Endothelial cell of umbilical vein (primary cell): ENCODE data around the gene COPS9. TPM values are rescaled to one million over a fixed set of nuclear protein-coding genes. Genes with fewer than 3 reads are reported as not detected.

ENCODE experiments used
- BruUV-seq: library from RNA; stranded (reverse); fragments of 400-500 nt; replicated peaks from 2 replicates; lab custom pipeline; 2021; lab: Mats Ljungman, UMichigan
- CTCF ChIA-PET: fragments of 300-600, 350-600 bp; sonication (Branson Sonifier 250); formaldehyde crosslinking; loops from one replicate; lab custom pipeline; 2021; ENCODE audit warnings: antibody characterized with exemption, inconsistent platforms; lab: Charles Lee
- POLR2A ChIA-PET: fragments of 300-600, 350-600 bp; sonication (Branson Sonifier 250); formaldehyde crosslinking; loops from one replicate; lab custom pipeline; 2021; ENCODE audit warnings: antibody characterized with exemption, inconsistent platforms; lab: Charles Lee
- DNase-seq: peaks from one replicate; pipeline ENCODE4 v3.0.0-alpha.2; 2011; ENCODE audit warnings: low read depth, low spot score
- FAIRE-seq: peaks from 2 replicates; lab custom pipeline; 2011; peaks lifted over from hg19 to GRCh38; lab: Jason Lieb, UNC
- H2AFZ ChIP-seq: 2 replicates; pipeline ENCODE4 v1.6.0; 2012; ENCODE audit warnings: low read depth, low read length, control low read depth, inconsistent platforms
- H3K27ac ChIP-seq: 2 replicates; pipeline ENCODE4 v1.5.1; 2011; ENCODE audit warnings: low read depth, mild to moderate bottlenecking, control low read depth, low read length, moderate library complexity; ENCODE audit not compliant: insufficient read depth
- H3K27me3 ChIP-seq, 2 experiments: 2 replicates each; pipeline versions ENCODE4 v1.6.0 to v1.6.1; 2011; ENCODE audit warnings: low read length in 2 of 2, mixed read lengths in 1 of 2; ENCODE audit not compliant: control insufficient read depth in 2 of 2, insufficient read depth in 2 of 2
- H3K36me3 ChIP-seq, 2 experiments: 2 replicates in 1 of 2; 3 replicates in 1 of 2; pipeline ENCODE4 v1.5.1; 2011; ENCODE audit warnings: low read length in 2 of 2, mild to moderate bottlenecking in 1 of 2, moderate library complexity in 1 of 2; ENCODE audit not compliant: control insufficient read depth in 2 of 2, insufficient read depth in 2 of 2; ENCODE audit errors: extremely low read depth in 1 of 2
- H3K4me1 ChIP-seq: 3 replicates; pipeline ENCODE4 v1.5.1; 2011; ENCODE audit warnings: mild to moderate bottlenecking, low read length; ENCODE audit not compliant: control insufficient read depth, insufficient read depth; ENCODE audit errors: extremely low read depth
- H3K4me2 ChIP-seq: 2 replicates; pipeline ENCODE4 v1.6.1; 2011; ENCODE audit warnings: low read length, control low read depth, mixed read lengths; ENCODE audit not compliant: insufficient read depth
- H3K4me3 ChIP-seq, 3 experiments: fragments of 200-600 bp in 1 of 3; sonication (generic), shearing (Covaris generic) in 1 of 3; replicated peaks in 1 of 3; 2 replicates each; pipeline ENCODE4 v1.5.1; 2011 to 2016; ENCODE audit warnings: control low read depth in 3 of 3, low read length in 3 of 3, mild to moderate bottlenecking in 2 of 3, inconsistent platforms in 1 of 3, low read depth in 1 of 3, moderate library complexity in 1 of 3; ENCODE audit not compliant: insufficient read depth in 1 of 3
- H3K79me2 ChIP-seq: 2 replicates; pipeline ENCODE4 v1.6.0; 2012; ENCODE audit warnings: low read length, inconsistent platforms; ENCODE audit not compliant: control insufficient read depth, insufficient read depth
- H3K9ac ChIP-seq: replicated peaks from 2 replicates; pipeline ENCODE3; 2011; ENCODE audit warnings: low read length, control low read depth; ENCODE audit not compliant: insufficient read depth; ENCODE audit errors: extremely low read depth
- H3K9me1 ChIP-seq: replicated peaks from 3 replicates; pipeline ENCODE4 v1.6.0; 2011; ENCODE audit warnings: mild to moderate bottlenecking, low read length; ENCODE audit not compliant: control insufficient read depth, insufficient read depth; ENCODE audit errors: extremely low read depth
- H3K9me3 ChIP-seq: replicated peaks from 2 replicates; pipeline ENCODE4 v1.5.1; 2012; ENCODE audit warnings: low read length, inconsistent platforms; ENCODE audit not compliant: control insufficient read depth, insufficient read depth
- H4K20me1 ChIP-seq: replicated peaks from 2 replicates; pipeline ENCODE3; 2011; ENCODE audit warnings: mild to moderate bottlenecking, low read length; ENCODE audit not compliant: control insufficient read depth, insufficient read depth; ENCODE audit errors: extremely low read depth
- GATA2 ChIP-seq: IDR thresholded peaks from 2 replicates; pipeline ENCODE4 v1.7.0; 2011; ENCODE audit warnings: low read depth, mild to moderate bottlenecking, moderate library complexity, mixed read lengths, low read length; ENCODE audit not compliant: insufficient read length, insufficient read depth
- JUN ChIP-seq: IDR thresholded peaks from 2 replicates; pipeline ENCODE4 v1.6.1; 2011; ENCODE audit warnings: borderline replicate concordance, low read depth; ENCODE audit not compliant: insufficient read length, insufficient read depth
- POLR2A ChIP-seq: IDR thresholded peaks from 2 replicates; pipeline ENCODE4 v1.6.1; 2012; ENCODE audit warnings: low read depth, mild to moderate bottlenecking, control low read depth, low read length
- dilution Hi-C: fragments of 300-500 bp; cut with MboI; formaldehyde crosslinking; loops from one replicate; pipeline ENCODE4 v1.15.0; 2019; ENCODE audit warnings: low sequenced_read_pairs; ENCODE audit not compliant: extremely low pct_ligation_motif_present
- intact Hi-C: fragments of 100-400 bp; cut with micrococcal nuclease; formaldehyde crosslinking; loops from one replicate; pipeline ENCODE4 v1.10.0; 2022
- polyA plus RNA-seq, 4 experiments: library from polyadenylated mRNA; depleted of rRNA in 3 of 4; stranded (reverse) in 3 of 4; unstranded in 1 of 4; fragments of >200 nt; gene quantifications; 2 replicates each; pipeline versions ENCODE4 v1.2.1 to v1.2.3, GENCODE V29; 2011 to 2012; ENCODE audit warnings: missing spikeins in 1 of 4
- total RNA-seq: library from RNA; stranded (reverse); gene quantifications from 2 replicates; pipeline ENCODE4 v1.2.3, GENCODE V29; 2021

COPS9 gene
- total and polyA plus RNA-seq, 2 donors (not counting 3 experiments of a cell fraction or from before 2014, with no cell fraction given), result 196 to 361 TPM

- H2AFZ ChIP-seq, result no peak overlapping the region
- no TSS peak for BruUV-seq
- no peaks in the 10 kb centered on the region for H3K27me3 ChIP-seq
- H3K4me1 ChIP-seq, result no peaks in the 10 kb centered on the region
- intact Hi-C loops, result no loop called here
- H3K9me3 ChIP-seq, result no peaks in the 10 kb centered on the region
- CTCF ChIA-PET, result no interaction called here
- H3K4me3 ChIP-seq, result no peak overlapping the region
- DNase-seq (no peak), FAIRE-seq (no peak)
- H3K9me1 ChIP-seq, result no peaks in the 10 kb centered on the region
- H3K4me2 ChIP-seq, result no peak overlapping the region
- H3K79me2 ChIP-seq, result no peaks in the 10 kb centered on the region
- H3K36me3 ChIP-seq, result no peaks in the 10 kb centered on the region
- no peak overlapping the region for H3K27ac ChIP-seq
- TF ChIP-seq JUN (no peak), GATA2 (no peak)
- no peak overlapping the region for H3K9ac ChIP-seq
- POLR2A ChIA-PET, result no interaction called here
- dilution Hi-C loops, result no loop called here
- no peaks in the 10 kb centered on the region for H4K20me1 ChIP-seq
These were observed 46.4 kb upstream of the COPS9 start for GRCh38 chr2:240182476-240182875.

- DNase-seq, result no peak
- dilution Hi-C loops, result no loop called here
These were observed 45.9 kb upstream of the COPS9 start for GRCh38 chr2:240182001-240182400.

More at GRCh38 chr2:240182001-240182400, 45.9 kb upstream of the COPS9 start:
- POLR2A ChIA-PET, result no interaction called here
- Histone ChIP-seq H2AFZ (no peak overlapping the region), H3K4me1 (no peaks in the 10 kb centered on the region), H3K9ac (no peak overlapping the region), H3K9me1 (no peaks in the 10 kb centered on the region), H3K27ac (no peak overlapping the region), H3K79me2 (no peaks in the 10 kb centered on the region), H3K36me3 (no peaks in the 10 kb centered on the region), H4K20me1 (no peaks in the 10 kb centered on the region), H3K9me3 (no peaks in the 10 kb centered on the region), H3K4me2 (no peak overlapping the region), H3K4me3 (no peak overlapping the region), H3K27me3 (no peaks in the 10 kb centered on the region)
- intact Hi-C loops, result no loop called here
- CTCF ChIA-PET, result no interaction called here
- no TSS peak for BruUV-seq
- no peak for FAIRE-seq
- no peak for TF ChIP-seq POLR2A
